Amniotic stem cell (primary cell): ENCODE measurements around the gene VEZT.

Source experiments
- DNase-seq: peaks from one replicate; lab custom pipeline; 2025; lab: John Stamatoyannopoulos, UW

VEZT gene

GRCh38 chr12:95200128-95200894 lies 17.3 kb upstream of the VEZT start:
- DNase-seq, result no peak

- no peak for DNase-seq
These were observed 16.4 kb upstream of the VEZT start for GRCh38 chr12:95201056-95201670.

- no peak for DNase-seq
These were observed 14.7 kb upstream of the VEZT start for GRCh38 chr12:95202691-95203486.

GRCh38 chr12:95203487-95204030 lies 14.0 kb upstream of the VEZT start:
- DNase-seq, result no peak

- peak; percentile 38 for DNase-seq
These were observed 13.3 kb upstream of the VEZT start for GRCh38 chr12:95204141-95204866.

GRCh38 chr12:95205016-95205624 lies 12.5 kb upstream of the VEZT start:
- DNase-seq, result no peak

- DNase-seq, result peak; percentile 16
These were observed 11.9 kb upstream of the VEZT start for GRCh38 chr12:95205685-95206084.

- DNase-seq, result no peak
These were observed 10.7 kb upstream of the VEZT start for GRCh38 chr12:95206916-95207315.

GRCh38 chr12:95207407-95207806 lies 10.2 kb upstream of the VEZT start:
- no peak for DNase-seq

- DNase-seq, result no peak
These were observed 8.9 kb upstream of the VEZT start for GRCh38 chr12:95208678-95209077.

GRCh38 chr12:95212586-95212985 lies 5.0 kb upstream of the VEZT start:
- DNase-seq, result no peak

- no peak for DNase-seq
These were observed 4.5 kb upstream of the VEZT start for GRCh38 chr12:95213119-95213518.

- DNase-seq, result no peak
These were observed 3.7 kb upstream of the VEZT start for GRCh38 chr12:95213928-95214327.

- DNase-seq, result no peak
These were observed 3.1 kb upstream of the VEZT start for GRCh38 chr12:95214466-95214865.

GRCh38 chr12:95215949-95216348 lies 1.7 kb upstream of the VEZT start:
- DNase-seq, result no peak

GRCh38 chr12:95216711-95217376 lies 763 bp upstream of the VEZT start:
- no peak for DNase-seq

GRCh38 chr12:95218150-95219133 lies 835 bp downstream of the VEZT start:
- peak; percentile 42 for DNase-seq

GRCh38 chr12:95220190-95220589 lies 2.6 kb downstream of the VEZT start:
- DNase-seq, result no peak

GRCh38 chr12:95220726-95221125 lies 3.1 kb downstream of the VEZT start:
- DNase-seq, result no peak
